Measurements from ENCODE around the gene GPLD1.

GPLD1 gene

DNA sequence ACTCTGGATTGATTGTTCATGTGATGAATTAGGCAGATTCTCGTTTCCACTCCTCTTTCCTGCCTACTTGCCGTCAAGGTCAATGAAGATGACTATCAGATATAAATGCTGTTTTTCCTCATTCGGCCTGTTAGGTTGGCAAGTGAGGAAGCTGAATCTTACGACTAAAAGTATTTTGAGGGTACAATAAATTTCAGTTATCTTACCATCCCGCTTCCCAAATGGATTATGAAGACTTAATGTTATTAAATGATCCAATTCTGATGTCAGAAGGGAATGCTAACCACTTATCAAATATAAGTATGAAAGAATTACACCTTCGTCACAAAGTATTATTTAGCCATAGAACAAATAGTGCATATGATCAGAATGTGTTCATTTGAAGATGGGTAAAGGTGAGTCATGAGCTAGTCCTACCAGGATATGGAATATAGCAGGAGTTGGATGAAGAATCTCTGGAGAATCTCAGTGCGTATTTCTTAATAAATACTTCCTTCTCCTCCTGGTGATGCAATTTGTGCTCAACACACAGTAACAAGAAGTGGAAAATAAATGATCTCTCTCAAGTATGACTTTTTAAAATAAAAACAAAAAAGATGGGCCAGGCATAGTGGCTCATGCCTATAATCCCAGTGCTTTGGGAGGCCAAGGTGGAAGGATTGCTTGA is 4.6 kb downstream of the GPLD1 start:
- TF ChIP-seq, protein P1, sequence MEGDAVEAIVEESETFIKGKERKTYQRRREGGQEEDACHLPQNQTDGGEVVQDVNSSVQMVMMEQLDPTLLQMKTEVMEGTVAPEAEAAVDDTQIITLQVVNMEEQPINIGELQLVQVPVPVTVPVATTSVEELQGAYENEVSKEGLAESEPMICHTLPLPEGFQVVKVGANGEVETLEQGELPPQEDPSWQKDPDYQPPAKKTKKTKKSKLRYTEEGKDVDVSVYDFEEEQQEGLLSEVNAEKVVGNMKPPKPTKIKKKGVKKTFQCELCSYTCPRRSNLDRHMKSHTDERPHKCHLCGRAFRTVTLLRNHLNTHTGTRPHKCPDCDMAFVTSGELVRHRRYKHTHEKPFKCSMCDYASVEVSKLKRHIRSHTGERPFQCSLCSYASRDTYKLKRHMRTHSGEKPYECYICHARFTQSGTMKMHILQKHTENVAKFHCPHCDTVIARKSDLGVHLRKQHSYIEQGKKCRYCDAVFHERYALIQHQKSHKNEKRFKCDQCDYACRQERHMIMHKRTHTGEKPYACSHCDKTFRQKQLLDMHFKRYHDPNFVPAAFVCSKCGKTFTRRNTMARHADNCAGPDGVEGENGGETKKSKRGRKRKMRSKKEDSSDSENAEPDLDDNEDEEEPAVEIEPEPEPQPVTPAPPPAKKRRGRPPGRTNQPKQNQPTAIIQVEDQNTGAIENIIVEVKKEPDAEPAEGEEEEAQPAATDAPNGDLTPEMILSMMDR (IDR thresholded peaks at IDR 0.05; ENCODE audit: borderline replicate concordance, extremely low read depth, low read length, poor library complexity, severe bottlenecking), result no peak
- TF ChIP-seq EZH2 (IDR thresholded peaks at IDR 0.05; ENCODE audit: borderline replicate concordance, low read depth, low read length, severe bottlenecking), result no peak
- no peaks in the 10 kb centered on the region for H3K9me3 ChIP-seq (ENCODE audit: insufficient read depth, low read length, severe bottlenecking)
- H3K4me1 ChIP-seq (ENCODE audit: insufficient read depth, low read length), result no peaks in the 10 kb centered on the region
- DNase-seq (no peak), ATAC-seq (ENCODE audit: insufficient read depth, low read depth) (no peak)
- H3K79me2 ChIP-seq (ENCODE audit: insufficient read depth, low read length), result no peaks in the 10 kb centered on the region
- H4K20me1 ChIP-seq (ENCODE audit: insufficient read depth, low read length), result no peaks in the 10 kb centered on the region
- H3K4me2 ChIP-seq (ENCODE audit: insufficient read depth, low read length), result no peak overlapping the region
- H2AFZ ChIP-seq (ENCODE audit: low read depth, low read length), result no peak overlapping the region
- H3K27me3 ChIP-seq (ENCODE audit: insufficient read depth, low read length, poor library complexity), result no peaks in the 10 kb centered on the region
- no peak overlapping the region for H3K27ac ChIP-seq (ENCODE audit: low read length)
- H3K36me3 ChIP-seq (ENCODE audit: insufficient read depth, low read length), result no peaks in the 10 kb centered on the region
- no peak overlapping the region for H3K9ac ChIP-seq (ENCODE audit: low read depth, low read length)
- no peak overlapping the region for H3K4me3 ChIP-seq (ENCODE audit: low read depth in 1 of 2, low read length in 2 of 2)

DNA sequence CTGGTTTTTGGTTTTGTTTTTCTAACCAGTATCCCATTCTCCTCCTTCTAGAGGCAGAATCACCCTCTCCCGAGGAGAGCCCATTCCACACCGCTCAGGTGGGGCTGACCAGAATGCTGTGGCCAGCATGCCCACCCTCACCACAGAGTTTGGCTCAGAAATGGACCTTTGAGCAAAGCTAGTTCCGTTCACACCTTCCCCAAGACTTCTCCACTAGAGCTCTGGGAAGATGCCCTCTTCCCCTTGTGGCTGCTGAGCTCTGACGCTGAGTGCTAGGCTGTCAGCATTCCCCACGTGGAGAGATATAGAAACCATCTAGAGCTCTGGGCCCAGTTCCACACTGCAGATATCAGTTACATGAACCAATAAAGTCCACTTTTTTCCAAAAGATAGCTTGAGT is 7.9 kb downstream of the GPLD1 start:
- H3K9me3 ChIP-seq (ENCODE audit: insufficient read depth, low read length, severe bottlenecking), result no peaks in the 10 kb centered on the region
- no peak overlapping the region for H2AFZ ChIP-seq (ENCODE audit: low read depth, low read length)
- no peaks in the 10 kb centered on the region for H4K20me1 ChIP-seq (ENCODE audit: insufficient read depth, low read length)
- H3K4me1 ChIP-seq (ENCODE audit: insufficient read depth, low read length), result no peaks in the 10 kb centered on the region
- TF ChIP-seq, protein P1 (IDR thresholded peaks at IDR 0.05; ENCODE audit: borderline replicate concordance, extremely low read depth, low read length, poor library complexity, severe bottlenecking), result no peak
- no peak for TF ChIP-seq EZH2 (IDR thresholded peaks at IDR 0.05; ENCODE audit: borderline replicate concordance, low read depth, low read length, severe bottlenecking)
- H3K36me3 ChIP-seq (ENCODE audit: insufficient read depth, low read length), result no peaks in the 10 kb centered on the region
- DNase-seq (no peak), ATAC-seq (ENCODE audit: insufficient read depth, low read depth) (no peak)
- H3K4me3 ChIP-seq (ENCODE audit: low read depth in 1 of 2, low read length in 2 of 2), result no peak overlapping the region
- H3K9ac ChIP-seq (ENCODE audit: low read depth, low read length), result no peak overlapping the region
- H3K27ac ChIP-seq (ENCODE audit: low read length), result no peak overlapping the region
- H3K79me2 ChIP-seq (ENCODE audit: insufficient read depth, low read length), result no peaks in the 10 kb centered on the region
- H3K4me2 ChIP-seq (ENCODE audit: insufficient read depth, low read length), result no peak overlapping the region
- H3K27me3 ChIP-seq (ENCODE audit: insufficient read depth, low read length, poor library complexity), result no peaks in the 10 kb centered on the region

DNA sequence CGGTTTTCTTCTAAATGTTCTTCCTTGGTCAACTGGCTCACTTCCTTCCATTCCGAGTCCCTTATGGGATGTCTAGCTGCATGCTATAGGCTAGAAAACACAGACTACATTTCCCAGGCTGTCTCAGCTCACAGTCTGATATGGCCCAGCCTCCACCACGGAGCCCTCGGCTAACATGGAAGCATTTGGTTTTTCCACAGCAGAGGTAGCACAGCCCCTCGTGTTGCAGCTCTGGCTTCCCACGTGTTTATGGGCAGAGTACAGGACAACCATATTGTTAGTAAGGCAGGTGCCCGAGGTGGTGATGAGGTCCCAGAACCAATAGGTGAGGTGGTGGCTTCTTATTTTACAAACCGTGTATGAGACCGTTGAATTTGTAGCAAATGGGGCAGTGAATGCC is 8.7 kb downstream of the GPLD1 start:
- H3K27me3 ChIP-seq (ENCODE audit: insufficient read depth, low read length, poor library complexity), result no peaks in the 10 kb centered on the region
- no peak overlapping the region for H2AFZ ChIP-seq (ENCODE audit: low read depth, low read length)
- no peaks in the 10 kb centered on the region for H3K79me2 ChIP-seq (ENCODE audit: insufficient read depth, low read length)
- no peak overlapping the region for H3K9ac ChIP-seq (ENCODE audit: low read depth, low read length)
- no peak for ATAC-seq (ENCODE audit: insufficient read depth, low read depth)
- H3K4me2 ChIP-seq (ENCODE audit: insufficient read depth, low read length), result no peak overlapping the region
- no peak overlapping the region for H3K4me3 ChIP-seq (ENCODE audit: low read depth in 1 of 2, low read length in 2 of 2)
- no peak overlapping the region for H3K27ac ChIP-seq (ENCODE audit: low read length)
- H3K9me3 ChIP-seq (ENCODE audit: insufficient read depth, low read length, severe bottlenecking), result no peaks in the 10 kb centered on the region
- H3K36me3 ChIP-seq (ENCODE audit: insufficient read depth, low read length), result no peaks in the 10 kb centered on the region
- H3K4me1 ChIP-seq (ENCODE audit: insufficient read depth, low read length), result no peaks in the 10 kb centered on the region
- H4K20me1 ChIP-seq (ENCODE audit: insufficient read depth, low read length), result no peaks in the 10 kb centered on the region
- no peak for DNase-seq
- TF ChIP-seq, protein P1 (IDR thresholded peaks at IDR 0.05; ENCODE audit: borderline replicate concordance, extremely low read depth, low read length, poor library complexity, severe bottlenecking), result no peak
- TF ChIP-seq EZH2 (IDR thresholded peaks at IDR 0.05; ENCODE audit: borderline replicate concordance, low read depth, low read length, severe bottlenecking), result no peak

Measured in DND-41 (cell line).